DND-41 (cell line): Measurements from ENCODE around the gene TTLL4.
"Not testable (repeated sequence)": the region's sequence is repeated elsewhere in the genome, so short reads cannot be mapped to it uniquely, and the experiment has no call there.

Experiments used
- ATAC-seq: fragments of 200-7000 bp; cut with Tn5 transposase; 3 replicates; pipeline ENCODE4 v1.9.1; 2021; ENCODE audit warnings: low read depth; ENCODE audit not compliant: insufficient read depth
- DNase-seq: peaks from one replicate; pipeline ENCODE4 v3.0.0-alpha.2; 2020
- H2AFZ ChIP-seq: 2 replicates; pipeline ENCODE4 v1.6.0; 2012; ENCODE audit warnings: low read depth, low read length
- H3K27ac ChIP-seq: 2 replicates; pipeline ENCODE4 v1.5.1; 2012; ENCODE audit warnings: low read length, inconsistent platforms
- H3K27me3 ChIP-seq: fragments of 200-600 bp; sonication (generic); 2 replicates; pipeline ENCODE4 v1.6.0; 2012; ENCODE audit warnings: low read length, mild to moderate bottlenecking, inconsistent platforms; ENCODE audit not compliant: insufficient read depth, poor library complexity
- H3K36me3 ChIP-seq: 2 replicates; pipeline ENCODE4 v1.5.1; 2012; ENCODE audit warnings: low read length, inconsistent platforms; ENCODE audit not compliant: insufficient read depth
- H3K4me1 ChIP-seq: 2 replicates; pipeline ENCODE4 v1.5.1; 2012; ENCODE audit warnings: mild to moderate bottlenecking, low read length; ENCODE audit not compliant: insufficient read depth
- H3K4me2 ChIP-seq: 2 replicates; pipeline ENCODE4 v1.6.0; 2012; ENCODE audit warnings: mild to moderate bottlenecking, moderate library complexity, low read length, inconsistent platforms; ENCODE audit not compliant: insufficient read depth
- H3K4me3 ChIP-seq, 2 experiments: fragments of 200-600 bp in 1 of 2; shearing (Covaris generic) in 1 of 2; 2 replicates each; pipeline ENCODE4 v1.5.1; 2012 to 2016; ENCODE audit warnings: inconsistent platforms in 2 of 2, low read length in 2 of 2, mild to moderate bottlenecking in 2 of 2, low read depth in 1 of 2, moderate library complexity in 1 of 2
- H3K79me2 ChIP-seq: 2 replicates; pipeline ENCODE4 v1.6.0; 2012; ENCODE audit warnings: low read length, inconsistent platforms; ENCODE audit not compliant: insufficient read depth
- H3K9ac ChIP-seq: 2 replicates; pipeline ENCODE4 v1.6.0; 2012; ENCODE audit warnings: low read depth, mild to moderate bottlenecking, inconsistent platforms, low read length, moderate library complexity
- H3K9me3 ChIP-seq: 2 replicates; pipeline ENCODE4 v1.5.1; 2012; ENCODE audit warnings: low read length, moderate library complexity, mild to moderate bottlenecking, inconsistent platforms; ENCODE audit not compliant: insufficient read depth, severe bottlenecking
- H4K20me1 ChIP-seq: 2 replicates; pipeline ENCODE4 v1.6.0; 2012; ENCODE audit warnings: low read length; ENCODE audit not compliant: insufficient read depth
- EZH2 ChIP-seq: IDR thresholded peaks from 3 replicates; pipeline ENCODE4 v1.6.1; 2012; ENCODE audit warnings: borderline replicate concordance, low read depth, mild to moderate bottlenecking, moderate library complexity, low read length, inconsistent platforms; ENCODE audit not compliant: severe bottlenecking
- TF ChIP-seq, protein P1 (sequence below): IDR thresholded peaks from 2 replicates; pipeline ENCODE4 v1.5.1; 2012; ENCODE audit warnings: borderline replicate concordance, low read length, moderate library complexity, mild to moderate bottlenecking; ENCODE audit not compliant: poor library complexity, severe bottlenecking; ENCODE audit errors: extremely low read depth

TTLL4 gene

GRCh38 chr2:218687400-218688060, 23.1 kb upstream of the TTLL4 start:
- H3K4me2 ChIP-seq, H3K4me1 ChIP-seq, H3K9ac ChIP-seq, H3K27me3 ChIP-seq, H2AFZ ChIP-seq, H3K4me3 ChIP-seq, H3K27ac ChIP-seq, H3K79me2 ChIP-seq, H4K20me1 ChIP-seq, H3K9me3 ChIP-seq, H3K36me3 ChIP-seq: not testable (repeated sequence)
- DNase-seq (peak; percentile 62), ATAC-seq (peak; percentile 100)
- TF ChIP-seq, protein P1, sequence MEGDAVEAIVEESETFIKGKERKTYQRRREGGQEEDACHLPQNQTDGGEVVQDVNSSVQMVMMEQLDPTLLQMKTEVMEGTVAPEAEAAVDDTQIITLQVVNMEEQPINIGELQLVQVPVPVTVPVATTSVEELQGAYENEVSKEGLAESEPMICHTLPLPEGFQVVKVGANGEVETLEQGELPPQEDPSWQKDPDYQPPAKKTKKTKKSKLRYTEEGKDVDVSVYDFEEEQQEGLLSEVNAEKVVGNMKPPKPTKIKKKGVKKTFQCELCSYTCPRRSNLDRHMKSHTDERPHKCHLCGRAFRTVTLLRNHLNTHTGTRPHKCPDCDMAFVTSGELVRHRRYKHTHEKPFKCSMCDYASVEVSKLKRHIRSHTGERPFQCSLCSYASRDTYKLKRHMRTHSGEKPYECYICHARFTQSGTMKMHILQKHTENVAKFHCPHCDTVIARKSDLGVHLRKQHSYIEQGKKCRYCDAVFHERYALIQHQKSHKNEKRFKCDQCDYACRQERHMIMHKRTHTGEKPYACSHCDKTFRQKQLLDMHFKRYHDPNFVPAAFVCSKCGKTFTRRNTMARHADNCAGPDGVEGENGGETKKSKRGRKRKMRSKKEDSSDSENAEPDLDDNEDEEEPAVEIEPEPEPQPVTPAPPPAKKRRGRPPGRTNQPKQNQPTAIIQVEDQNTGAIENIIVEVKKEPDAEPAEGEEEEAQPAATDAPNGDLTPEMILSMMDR = peak; percentile 80

DNA sequence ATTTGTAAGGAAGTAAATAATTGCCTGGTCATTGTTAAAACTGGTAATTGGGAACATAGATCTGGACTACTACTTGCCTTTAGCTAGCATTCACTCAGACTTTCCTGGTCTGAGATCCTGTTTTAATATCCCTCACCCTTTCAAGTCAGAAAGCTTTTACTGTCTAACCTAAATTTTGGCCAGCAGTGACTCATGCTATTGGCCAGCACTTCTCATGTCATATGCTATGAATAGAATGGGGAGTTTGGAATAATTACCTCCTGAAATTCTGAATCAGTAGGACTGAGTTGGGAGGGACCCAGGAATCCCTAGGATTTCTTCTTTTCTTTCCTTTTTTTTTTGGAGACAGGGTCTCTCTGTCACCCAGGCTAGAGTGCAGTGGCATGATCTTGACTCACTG, 19.4 kb upstream of the TTLL4 start:
- DNase-seq (no peak), ATAC-seq (no peak)
- Histone ChIP-seq H3K9me3 (no peaks in the 10 kb centered on the region), H4K20me1 (no peaks in the 10 kb centered on the region), H3K4me1 (no peaks in the 10 kb centered on the region), H3K9ac (no peak overlapping the region), H3K4me3 (no peak overlapping the region), H3K27me3 (no peaks in the 10 kb centered on the region), H3K4me2 (no peak overlapping the region), H3K36me3 (peaks cover 6% of the 10 kb centered on the region; the same call in 1 of the 2 replicates), H3K79me2 (no peaks in the 10 kb centered on the region), H3K27ac (no peak overlapping the region), H2AFZ (no peak overlapping the region)
- TF ChIP-seq EZH2 = no peak
- TF ChIP-seq, protein P1 = no peak

GRCh38 chr2:218694405-218695145, 16.1 kb upstream of the TTLL4 start:
- no peak overlapping the region for H3K4me2 ChIP-seq
- no peak for DNase-seq
- peaks cover 3% of the 10 kb centered on the region for H3K36me3 ChIP-seq

More at GRCh38 chr2:218694405-218695145, 16.1 kb upstream of the TTLL4 start:
- H3K4me1 ChIP-seq = no peaks in the 10 kb centered on the region
- H3K9ac ChIP-seq = no peak overlapping the region
- no peak overlapping the region for H3K27ac ChIP-seq
- no peaks in the 10 kb centered on the region for H3K27me3 ChIP-seq
- TF ChIP-seq EZH2 = no peak
- TF ChIP-seq, protein P1 = no peak
- H3K79me2 ChIP-seq = no peaks in the 10 kb centered on the region
- H3K9me3 ChIP-seq = no peaks in the 10 kb centered on the region
- H4K20me1 ChIP-seq = no peaks in the 10 kb centered on the region
- no peak overlapping the region for H2AFZ ChIP-seq
- ATAC-seq = no peak
- H3K4me3 ChIP-seq = no peak overlapping the region
